Right ventricle myocardium inferior (tissue), 1 donor: ENCODE measurements around the gene SCLY. TPM values are rescaled to one million over a fixed set of nuclear protein-coding genes. Genes with fewer than 3 reads are reported as not detected.

Source experiments
- ATAC-seq: fragments of 200-7000 bp; cut with Tn5 transposase; one replicate; pipeline ENCODE4 v1.9.1; 2020; ENCODE audit warnings: mild to moderate bottlenecking, moderate library complexity
- DNase-seq: peaks from one replicate; pipeline ENCODE4 v3.0.0; 2021; ENCODE audit errors: missing footprints
- intact Hi-C: fragments of 100-400 bp; cut with DNase I; formaldehyde crosslinking; loops from one replicate; pipeline ENCODE4 v1.11.0; 2022
- total RNA-seq: library from RNA; stranded (reverse); fragmentation: NEBNext Ultra II Directional; extraction: Animal tissue kit (Norgen Biotek cat#: 25700); gene quantifications from one replicate; pipeline ENCODE4 v1.2.1, GENCODE V29; 2021
- donor health status: DM: no; HTN: yes; CAD: no; lungs with severe emphysema.

Gene SCLY
- total RNA-seq, 1 donor from 2014 or later = 10.8 TPM

DNA sequence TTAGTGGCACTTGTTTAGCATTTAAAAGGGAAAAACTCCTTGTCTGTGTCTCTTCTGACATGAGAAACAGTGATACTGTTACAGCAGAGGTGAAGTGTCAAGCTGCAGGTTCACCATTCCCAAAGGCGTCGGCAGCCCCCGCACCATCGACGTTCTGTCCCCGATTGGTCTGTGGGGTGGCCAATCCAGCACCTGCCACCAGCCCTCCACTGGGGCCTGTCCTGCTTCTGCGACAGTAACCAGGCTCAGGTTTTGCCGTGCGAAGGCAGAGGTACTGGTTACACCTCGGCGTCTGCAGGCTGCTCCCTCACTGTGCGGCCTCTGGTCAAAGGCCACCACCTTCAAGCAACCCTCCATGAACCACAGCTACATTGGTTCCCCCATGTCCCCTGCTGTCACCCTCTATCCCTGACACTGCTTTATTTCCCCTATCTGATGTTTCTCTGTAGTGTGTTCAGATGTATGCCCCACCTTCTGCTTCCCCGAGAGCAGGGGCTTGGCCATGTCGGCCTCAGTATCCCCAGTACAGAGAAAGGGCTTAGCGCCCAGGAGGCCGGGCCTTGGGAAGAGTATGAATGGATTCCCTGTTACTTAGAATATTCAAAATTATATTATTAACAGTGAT lies 30.7 kb downstream of the SCLY start:
- intact Hi-C loops = no loop called here
- peak; percentile 37 for DNase-seq

GRCh38 chr2:238092486-238093035 lies 31.8 kb downstream of the SCLY start:
- intact Hi-C loops = no loop called here
- DNase-seq = no peak
- ATAC-seq = no peak

More for the DNA sequence above, 30.7 kb downstream of the SCLY start:
- no peak for ATAC-seq

- peak; percentile 68 for DNase-seq
- intact Hi-C loops = no loop called here
- no peak for ATAC-seq
Measured at GRCh38 chr2:238093181-238094140, 32.7 kb downstream of the SCLY start.

DNA sequence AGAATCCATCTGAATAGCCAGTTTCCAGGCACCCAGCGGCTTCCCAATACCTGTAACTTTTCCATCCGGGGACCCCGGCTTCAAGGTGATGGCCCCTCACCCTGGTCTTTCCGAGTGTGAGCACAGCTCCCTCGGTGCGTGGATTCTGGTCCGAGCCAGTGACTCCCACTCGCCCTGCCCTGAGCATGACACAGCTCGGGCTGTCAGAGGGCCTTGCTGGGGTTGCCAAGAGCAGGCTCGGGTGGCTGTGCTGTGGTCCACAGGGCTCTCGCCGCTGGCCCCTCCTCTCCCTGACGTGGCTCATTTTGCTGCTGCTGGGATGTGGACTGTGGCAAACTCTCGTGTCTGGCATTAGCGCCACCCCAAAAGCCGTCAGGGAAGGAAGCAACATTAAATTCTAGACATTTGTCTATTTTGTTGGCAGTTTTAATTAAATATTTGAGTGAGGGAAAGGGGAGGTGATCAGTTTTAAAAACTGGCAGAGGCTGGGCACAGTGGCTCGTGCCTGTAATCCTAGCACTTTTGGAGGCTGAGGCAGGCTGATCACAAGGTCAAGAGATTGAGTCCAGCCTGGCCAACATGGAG lies 33.7 kb downstream of the SCLY start:
- ATAC-seq (no peak), DNase-seq (peak; percentile 45)
- intact Hi-C loops = no loop called here

DNA sequence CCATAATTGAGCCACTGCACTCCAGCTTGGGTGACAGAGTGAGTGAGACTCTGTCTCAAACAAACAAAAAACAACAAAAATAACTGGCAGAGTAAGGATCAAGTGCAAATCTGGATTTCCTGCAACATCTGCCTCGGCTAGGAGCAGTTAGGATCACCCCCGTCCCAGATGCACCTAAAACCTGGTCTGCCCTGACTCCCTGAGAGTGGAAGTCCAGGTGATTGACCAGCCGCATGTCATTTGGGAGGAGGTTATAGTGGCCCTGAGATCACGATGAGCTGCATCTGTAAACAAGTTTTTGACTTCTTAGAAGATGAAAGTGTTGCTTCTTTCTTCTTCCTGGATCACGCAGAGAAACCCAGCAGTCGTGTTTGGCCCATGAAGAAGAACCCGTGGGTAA lies 34.3 kb downstream of the SCLY start:
- intact Hi-C loops = no loop called here
- DNase-seq (peak; percentile 26), ATAC-seq (no peak)

- intact Hi-C loops = no loop called here
- no peak for DNase-seq
- ATAC-seq = no peak
Measured at GRCh38 chr2:238096311-238097011, 35.7 kb downstream of the SCLY start.

DNA sequence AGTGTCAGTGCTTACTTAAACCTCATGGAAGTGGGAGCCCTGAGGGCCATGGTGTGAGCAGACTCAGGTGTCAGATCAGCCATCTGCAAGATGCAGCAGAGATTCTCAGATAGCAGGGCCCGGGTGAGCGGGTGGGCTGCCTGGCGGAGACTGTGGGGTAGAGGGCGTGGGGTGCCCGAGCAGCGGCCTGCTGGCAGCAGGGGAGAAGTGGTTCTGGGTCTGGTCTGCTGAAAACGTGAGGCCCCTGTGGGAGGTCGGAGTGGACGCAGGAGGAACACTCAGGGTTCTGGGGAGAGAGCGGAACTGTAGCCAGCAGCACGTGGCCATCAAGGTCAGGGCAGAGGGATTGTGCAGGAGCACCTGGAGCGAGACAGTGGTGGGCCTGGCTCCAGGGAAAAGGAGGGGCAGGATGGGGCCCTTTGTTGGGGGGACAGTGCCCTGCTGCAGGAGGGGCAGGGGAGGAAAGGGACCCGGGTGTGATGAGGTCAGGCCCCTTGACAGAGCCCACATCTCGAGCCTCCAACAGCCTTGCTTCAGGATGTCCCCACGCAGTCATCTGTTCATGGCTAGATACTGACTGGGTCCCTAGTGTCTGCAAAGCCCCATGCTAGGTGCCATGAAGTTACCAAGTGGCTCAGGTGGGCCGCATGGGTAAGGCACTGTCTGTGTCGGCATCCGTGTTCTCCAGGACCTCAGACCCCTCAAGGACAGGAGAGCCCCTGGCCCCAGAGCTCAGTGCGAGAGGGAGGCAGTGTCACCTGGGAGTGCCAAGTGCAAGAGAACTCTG lies 36.6 kb downstream of the SCLY start:
- DNase-seq = peak; percentile 47
- intact Hi-C loops = no loop called here
- ATAC-seq = no peak

DNA sequence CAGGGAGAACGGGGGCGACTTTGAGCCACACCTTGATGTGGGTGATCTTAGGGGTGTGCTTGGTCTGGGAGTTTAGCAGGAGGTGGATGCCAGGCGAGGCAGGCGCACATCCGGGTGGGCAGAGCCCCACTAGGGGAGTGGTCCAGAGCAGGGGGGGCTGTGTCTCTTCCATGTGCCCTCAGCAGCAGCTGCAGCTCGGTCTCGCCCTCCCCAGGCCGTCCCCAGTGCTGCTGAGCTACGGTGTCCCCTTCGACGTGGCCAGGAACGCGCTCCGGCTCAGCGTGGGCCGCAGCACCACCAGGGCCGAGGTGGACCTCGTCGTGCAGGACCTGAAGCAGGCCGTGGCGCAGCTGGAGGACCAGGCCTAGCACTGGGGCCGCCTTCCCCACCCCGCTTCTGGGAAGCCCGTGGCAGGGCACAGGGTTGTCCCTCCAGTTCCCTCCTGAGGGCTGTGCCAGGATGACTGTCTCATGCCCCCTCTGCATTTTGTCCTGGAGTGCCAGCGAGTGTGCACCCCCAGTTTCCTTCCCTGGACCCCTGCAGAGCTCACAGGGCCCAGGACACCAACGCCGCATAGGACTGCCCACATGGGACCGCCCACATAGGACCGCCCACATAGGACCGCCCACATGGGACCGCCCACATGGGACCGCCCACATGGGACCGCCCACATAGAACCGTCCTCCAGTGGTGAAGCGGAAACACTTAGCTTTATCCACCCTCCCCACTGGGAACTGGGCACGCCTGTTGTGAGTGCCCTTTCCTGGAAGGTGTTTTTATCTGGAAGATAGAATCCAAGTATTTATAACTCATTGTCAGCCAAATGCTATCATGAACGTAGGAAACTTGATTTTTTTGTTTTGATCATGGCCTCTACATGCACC lies 37.4 kb downstream of the SCLY start:
- ATAC-seq (peak; percentile 82), DNase-seq (peak; percentile 79)
- intact Hi-C loops = no loop called here

GRCh38 chr2:238098901-238099713 lies 38.3 kb downstream of the SCLY start:
- no peak for ATAC-seq
- intact Hi-C loops = no loop called here
- DNase-seq = peak; percentile 42

DNA sequence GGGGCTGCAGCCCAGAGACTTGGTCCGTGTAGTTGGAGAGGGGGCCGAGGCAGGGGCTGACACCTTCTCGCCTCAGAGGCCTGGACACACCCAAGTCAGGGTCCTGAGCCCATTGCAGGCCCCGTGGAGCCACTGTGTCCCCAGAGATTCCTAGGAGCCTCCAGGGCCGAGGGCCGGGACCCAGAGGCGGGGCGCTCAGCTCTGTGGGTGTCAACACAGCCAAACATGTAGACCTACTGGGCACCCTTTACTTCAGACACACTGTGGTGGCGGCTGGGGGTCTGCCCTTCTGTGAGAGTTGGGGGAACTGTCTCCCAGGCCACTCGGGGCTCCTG lies 38.9 kb downstream of the SCLY start:
- ATAC-seq (no peak), DNase-seq (peak; percentile 63)
- intact Hi-C loops = no loop called here

DNA sequence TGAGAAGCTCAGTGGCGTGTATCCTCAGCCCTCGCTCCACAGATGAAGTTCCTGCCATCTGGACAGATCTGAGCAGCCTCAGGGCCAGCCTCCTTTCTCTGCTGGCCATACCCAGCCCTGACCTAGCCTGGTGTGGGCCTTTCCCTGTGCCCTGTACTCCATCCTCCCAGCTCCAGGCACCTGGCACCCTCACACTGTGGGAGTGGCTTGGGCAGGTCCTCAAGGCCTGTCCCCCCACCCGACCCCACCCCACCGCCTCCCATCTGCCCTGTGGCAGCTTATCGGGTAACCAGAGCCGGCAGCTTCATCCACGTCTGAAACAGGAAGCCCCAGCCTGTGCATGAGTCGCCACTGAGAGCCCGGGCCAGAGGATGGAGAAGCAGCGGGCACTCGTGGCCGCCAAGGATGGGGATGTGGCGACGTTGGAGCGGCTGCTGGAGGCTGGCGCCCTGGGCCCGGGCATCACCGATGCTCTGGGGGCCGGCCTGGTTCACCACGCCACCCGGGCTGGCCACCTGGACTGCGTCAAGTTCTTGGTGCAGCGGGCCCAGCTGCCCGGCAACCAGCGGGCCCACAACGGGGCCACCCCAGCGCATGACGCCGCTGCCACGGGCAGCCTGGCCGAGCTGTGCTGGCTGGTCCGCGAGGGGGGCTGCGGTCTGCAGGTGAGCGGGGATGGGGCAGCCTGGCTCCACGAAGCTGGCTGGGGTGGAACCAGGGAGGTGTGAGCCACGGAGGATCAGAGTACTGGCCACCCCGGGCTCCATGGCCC lies 39.4 kb downstream of the SCLY start, which contains the start of gene ESPNL:
TSS of gene ESPNL (plus strand) at position 292 of the 772 bp plus-strand sequence. CDS start at position 372, 80 bp downstream.
- DNase-seq (peak; percentile 64), ATAC-seq (no peak)
- intact Hi-C loops = no loop called here

GRCh38 chr2:238100821-238101771 lies 40.3 kb downstream of the SCLY start:
- intact Hi-C loops = no loop called here
- no peak for ATAC-seq
- peak; percentile 61 for DNase-seq

DNA sequence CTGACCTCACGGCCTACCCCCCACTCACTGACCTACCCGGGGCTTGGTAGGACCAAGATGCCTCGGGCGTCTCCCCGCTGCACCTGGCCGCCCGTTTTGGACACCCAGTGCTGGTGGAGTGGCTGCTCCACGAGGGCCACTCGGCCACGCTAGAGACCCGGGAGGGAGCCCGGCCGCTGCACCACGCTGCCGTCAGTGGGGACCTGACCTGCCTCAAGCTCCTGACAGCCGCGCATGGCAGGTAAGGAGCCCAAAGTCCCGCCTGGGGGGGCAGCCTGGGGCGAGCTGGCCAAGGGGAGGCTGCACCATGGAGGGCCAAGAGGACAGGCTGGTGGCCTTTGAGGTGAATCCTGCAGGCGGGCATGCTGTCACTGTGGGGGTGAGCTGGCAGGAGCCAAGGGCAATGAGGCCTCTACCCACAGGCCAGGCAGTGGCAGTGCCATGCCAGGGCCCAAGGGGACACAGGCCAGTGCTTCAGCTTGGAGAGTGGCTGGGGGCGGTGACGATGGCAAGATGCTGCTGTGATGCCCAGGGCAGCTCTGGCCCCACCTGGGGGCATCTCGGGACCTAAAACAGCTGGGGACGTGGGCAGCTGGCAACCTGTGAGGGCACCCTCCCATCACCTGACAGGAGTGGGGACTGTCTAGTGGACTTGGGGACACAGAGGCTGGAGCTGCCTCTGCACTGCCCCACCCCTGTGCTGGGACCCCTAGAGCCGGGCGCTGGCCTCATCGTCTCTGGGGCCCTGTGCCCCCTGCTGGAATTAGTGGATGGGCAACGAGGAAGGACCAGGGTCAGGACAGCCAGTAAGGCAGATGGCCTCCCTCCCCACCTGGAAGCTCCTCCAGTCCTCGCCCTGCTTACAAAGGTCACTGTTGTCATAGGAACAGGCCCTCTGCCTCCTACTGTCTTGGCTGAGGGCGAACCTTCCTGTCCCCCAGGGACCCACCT lies 41.4 kb downstream of the SCLY start:
- ATAC-seq (no peak), DNase-seq (peak; percentile 31)
- intact Hi-C loops = no loop called here

DNA sequence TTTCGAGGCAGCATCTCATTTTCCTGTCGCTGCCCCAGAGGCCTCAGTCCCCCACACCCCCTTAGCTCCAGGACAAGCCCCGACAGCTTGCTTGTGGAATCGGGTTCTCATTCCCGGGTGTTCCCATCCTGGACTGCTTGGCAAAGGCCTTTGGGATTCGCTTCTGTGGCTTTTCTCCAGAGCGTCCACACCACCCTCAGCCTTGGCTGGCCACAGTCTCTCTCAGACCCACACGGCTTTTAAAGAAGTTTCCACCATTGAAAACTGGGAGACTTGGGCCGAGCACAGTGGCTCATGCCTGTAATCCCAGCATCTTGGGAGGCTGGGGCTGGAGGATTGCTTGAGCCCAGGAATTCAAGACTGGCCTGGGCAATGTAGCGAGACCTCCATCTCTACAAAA lies 42.1 kb downstream of the SCLY start:
- ATAC-seq (no peak), DNase-seq (no peak)
- intact Hi-C loops = no loop called here
